ENCODE results near the gene CALCB.

Gene CALCB

DNA sequence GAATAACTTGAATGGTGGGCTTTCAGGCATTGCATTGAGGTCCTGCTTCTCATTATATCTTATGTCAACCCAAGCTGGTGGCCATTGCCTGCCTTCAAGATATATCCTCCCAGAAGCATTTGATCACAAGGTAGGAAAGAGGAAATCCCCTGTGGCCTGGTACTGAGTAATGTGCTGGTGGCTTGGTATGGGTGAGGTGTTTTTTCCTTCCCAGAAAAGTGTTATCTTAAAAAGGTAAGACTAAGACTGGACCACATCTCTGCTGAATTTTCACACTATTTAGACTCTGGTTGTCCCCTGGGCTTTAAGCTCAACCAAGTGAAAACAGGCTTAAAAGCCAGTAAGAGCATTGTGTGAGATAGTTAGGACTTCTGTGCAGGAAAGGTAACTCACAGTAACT lies 45.0 kb downstream of the CALCB start:
- no peak for DNase-seq (ENCODE audit: low read depth)

DNA sequence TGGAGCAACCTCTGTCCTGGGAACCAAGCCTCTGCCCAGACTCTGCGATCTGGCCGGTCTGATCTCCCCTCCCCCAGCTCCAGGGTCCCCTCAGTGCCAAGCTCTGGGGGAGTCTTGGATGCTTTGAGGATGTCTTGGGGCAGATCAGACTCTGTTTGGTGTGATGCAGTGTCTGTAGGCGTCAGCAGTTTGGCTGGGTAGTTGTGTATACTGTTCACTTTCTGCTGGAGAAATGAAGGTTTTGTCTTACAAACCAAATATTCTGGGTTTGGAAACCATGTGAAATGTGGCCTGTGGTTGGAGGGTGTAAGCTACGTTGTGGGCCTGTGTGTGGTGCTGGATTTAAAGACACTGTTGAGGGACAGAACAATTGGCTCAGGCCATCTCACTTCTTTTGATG lies 46.0 kb downstream of the CALCB start:
- DNase-seq (ENCODE audit: low read depth), result no peak

DNA sequence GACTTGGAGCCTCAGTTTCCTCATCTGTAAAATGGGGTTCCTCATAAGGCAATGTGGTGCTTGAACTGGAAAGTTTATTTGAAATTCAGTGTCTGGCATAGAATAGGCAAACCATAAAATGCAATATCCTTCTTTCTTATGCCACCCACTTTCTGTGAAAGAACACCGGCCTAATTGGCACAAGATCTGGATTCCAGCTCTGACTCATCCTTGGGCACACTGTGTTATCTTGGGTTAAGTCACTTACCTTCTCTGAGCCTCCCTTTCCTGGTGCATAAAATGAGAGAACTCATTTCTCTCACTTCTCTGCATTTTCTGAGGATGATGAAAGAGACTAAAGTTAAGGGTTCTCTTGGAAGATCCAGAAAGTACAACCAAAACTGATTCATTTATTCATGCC lies 46.4 kb downstream of the CALCB start:
- no peak for DNase-seq (ENCODE audit: low read depth)

DNA sequence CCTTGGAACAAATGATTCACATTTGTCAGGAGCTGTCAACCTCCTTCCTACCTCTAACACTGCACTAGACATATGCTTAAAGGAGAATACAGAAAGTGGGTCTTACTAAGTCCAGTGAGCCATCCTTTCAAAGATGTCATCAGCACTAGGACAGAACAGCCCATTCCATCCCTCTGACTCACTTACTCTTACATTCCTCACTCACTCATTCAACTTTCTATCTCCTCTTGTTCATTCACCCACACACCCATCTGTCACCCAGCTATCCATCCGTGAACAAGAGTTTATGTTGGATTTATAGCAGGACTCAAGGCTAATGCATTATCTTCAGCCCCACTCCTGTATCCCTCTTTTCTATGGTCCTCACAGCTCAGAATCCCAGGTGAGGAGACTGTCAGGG lies 50.5 kb downstream of the CALCB start:
- no peak for DNase-seq (ENCODE audit: low read depth)

DNA sequence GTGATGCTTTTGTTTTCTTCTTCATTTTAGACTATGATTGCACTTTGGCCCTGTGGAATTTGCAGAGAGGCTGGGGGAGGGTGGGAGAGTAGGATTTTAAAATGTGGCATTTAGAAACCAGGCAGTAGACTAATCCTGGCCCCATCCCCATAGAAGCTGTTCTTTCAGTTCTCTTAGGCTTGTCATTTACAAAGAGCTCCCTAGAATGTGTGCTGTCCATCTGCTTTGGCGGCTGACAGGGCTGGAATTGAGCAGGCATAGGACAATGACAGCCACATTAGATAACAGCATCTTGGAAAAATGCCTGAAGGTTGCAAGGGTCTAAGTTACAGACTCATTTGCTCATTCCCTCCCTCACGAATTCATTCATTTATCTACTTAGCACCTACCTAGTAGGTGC lies 51.1 kb downstream of the CALCB start:
- DNase-seq (ENCODE audit: low read depth), result no peak

DNA sequence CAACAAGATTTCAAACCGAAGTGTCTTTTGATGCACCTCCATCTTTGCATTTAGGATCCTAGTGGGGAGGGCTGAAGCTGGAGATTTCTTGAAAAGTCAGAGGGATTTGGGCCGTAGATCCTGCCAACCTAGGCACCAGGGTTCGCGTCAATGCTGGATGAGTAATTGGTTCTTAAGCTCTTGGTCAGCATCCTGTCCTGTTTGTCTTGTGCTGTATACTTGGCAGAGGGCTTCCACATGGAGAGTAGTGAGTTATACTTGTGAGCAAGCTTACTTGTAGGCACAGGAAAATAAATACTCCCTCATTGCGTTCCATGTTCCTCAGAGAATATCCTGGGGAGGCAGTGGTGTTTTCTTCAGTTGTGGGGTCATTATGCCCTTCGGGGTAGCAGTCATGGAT lies 53.9 kb downstream of the CALCB start:
- DNase-seq (ENCODE audit: low read depth), result no peak
